H9 (cell line): ENCODE data around the gene MYO5C. TPM values are rescaled to one million over a fixed set of nuclear protein-coding genes. Genes with fewer than 3 reads are reported as not detected.
A peak's percentile ranks its signal among the peaks of the same experiment; 100 is the strongest.

Experiments used
- DNase-seq: peaks from one replicate; pipeline ENCODE4 v3.0.0-alpha.2; 2017
- H2AFZ ChIP-seq: one replicate; pipeline ENCODE4 v1.6.1; 2013; ENCODE audit warnings: mild to moderate bottlenecking, low read length, control low read depth, moderate library complexity
- H2AK5ac ChIP-seq: 2 replicates; pipeline ENCODE4 v1.6.1; 2013; ENCODE audit warnings: low read length, control low read depth, mixed read lengths; ENCODE audit not compliant: insufficient read length
- H2BK120ac ChIP-seq: one replicate; pipeline ENCODE4 v1.6.1; 2013; ENCODE audit warnings: low read depth, mild to moderate bottlenecking, low read length, control low read depth, inconsistent platforms; ENCODE audit not compliant: poor library complexity, severe bottlenecking
- H2BK12ac ChIP-seq: 2 replicates; pipeline ENCODE4 v1.6.1; 2013; ENCODE audit warnings: low read length, control low read depth, mixed read lengths, low read depth; ENCODE audit not compliant: insufficient read length
- H2BK15ac ChIP-seq: 2 replicates; pipeline ENCODE4 v1.6.1; 2013; ENCODE audit warnings: low read depth, low read length, control low read depth
- H2BK20ac ChIP-seq: one replicate; pipeline ENCODE4 v1.6.1; 2013; ENCODE audit warnings: low read depth, mild to moderate bottlenecking, low read length, control low read depth, inconsistent platforms; ENCODE audit not compliant: poor library complexity, severe bottlenecking
- H2BK5ac ChIP-seq: 2 replicates; pipeline ENCODE4 v1.6.1; 2013; ENCODE audit warnings: low read length, control low read depth, mixed read lengths; ENCODE audit not compliant: insufficient read length
- H3K14ac ChIP-seq: 2 replicates; pipeline ENCODE4 v1.6.1; 2013; ENCODE audit warnings: low read length, control low read depth; ENCODE audit not compliant: insufficient read depth
- H3K18ac ChIP-seq: 2 replicates; pipeline ENCODE4 v1.6.1; 2013; ENCODE audit warnings: low read depth, mild to moderate bottlenecking, mixed read lengths, low read length, control low read depth; ENCODE audit not compliant: insufficient read length
- H3K23ac ChIP-seq: 2 replicates; pipeline ENCODE4 v1.6.1; 2013; ENCODE audit warnings: low read length, control low read depth, mixed read lengths, low read depth; ENCODE audit not compliant: insufficient read length
- H3K23me2 ChIP-seq: 2 replicates; pipeline ENCODE4 v1.6.1; 2013; ENCODE audit warnings: low read depth, mild to moderate bottlenecking, mixed read lengths, low read length, control low read depth; ENCODE audit not compliant: insufficient read length, poor library complexity, severe bottlenecking
- H3K27ac ChIP-seq: 2 replicates; pipeline ENCODE4 v1.5.1; 2013; ENCODE audit warnings: low read length, control low read depth, mixed read lengths, low read depth; ENCODE audit not compliant: insufficient read length
- H3K27me3 ChIP-seq: 2 replicates; pipeline ENCODE4 v1.6.1; 2013; ENCODE audit warnings: low read length, control low read depth, inconsistent platforms; ENCODE audit not compliant: insufficient read depth
- H3K4ac ChIP-seq: 2 replicates; pipeline ENCODE4 v1.6.1; 2013; ENCODE audit warnings: low read depth, mild to moderate bottlenecking, control low read depth, inconsistent platforms, low read length, moderate library complexity
- H3K4me1 ChIP-seq: 2 replicates; pipeline ENCODE4 v1.6.1; 2013; ENCODE audit warnings: low read length, control low read depth, inconsistent platforms; ENCODE audit not compliant: insufficient read depth
- H3K4me2 ChIP-seq: 2 replicates; pipeline ENCODE4 v1.6.1; 2013; ENCODE audit warnings: low read length, control low read depth, mixed read lengths; ENCODE audit not compliant: insufficient read length, insufficient read depth
- H3K56ac ChIP-seq: 2 replicates; pipeline ENCODE4 v1.6.1; 2013; ENCODE audit warnings: low read depth, mild to moderate bottlenecking, mixed read lengths, low read length, control low read depth; ENCODE audit not compliant: insufficient read length
- H3K79me1 ChIP-seq: 2 replicates; pipeline ENCODE4 v1.6.1; 2013; ENCODE audit warnings: low read depth, mild to moderate bottlenecking, moderate library complexity, low read length, control low read depth, inconsistent platforms; ENCODE audit not compliant: insufficient read depth, poor library complexity, severe bottlenecking
- H3K79me2 ChIP-seq: 2 replicates; pipeline ENCODE4 v1.6.1; 2013; ENCODE audit warnings: low read length, control low read depth, inconsistent platforms; ENCODE audit not compliant: insufficient read depth
- H3K9ac ChIP-seq: 2 replicates; pipeline ENCODE4 v1.6.1; 2013; ENCODE audit warnings: low read length, control low read depth, mixed read lengths; ENCODE audit not compliant: insufficient read length; ENCODE audit errors: extremely low read depth
- H3K9me3 ChIP-seq: one replicate; pipeline ENCODE4 v1.6.1; 2013; ENCODE audit warnings: low read depth, low read length, inconsistent platforms; ENCODE audit not compliant: control insufficient read depth
- H3T11ph ChIP-seq: one replicate; pipeline ENCODE4 v1.6.1; 2013; ENCODE audit warnings: mild to moderate bottlenecking, low read length, control low read depth, inconsistent platforms
- H4K20me1 ChIP-seq: one replicate; pipeline ENCODE4 v1.6.1; 2013; ENCODE audit not compliant: control insufficient read depth, insufficient read length, insufficient read depth
- H4K5ac ChIP-seq: 2 replicates; pipeline ENCODE4 v1.6.1; 2013; ENCODE audit warnings: low read depth, mild to moderate bottlenecking, mixed read lengths, low read length, control low read depth; ENCODE audit not compliant: insufficient read length
- H4K8ac ChIP-seq: replicated peaks from 2 replicates; pipeline ENCODE4 v1.6.1; 2013; ENCODE audit warnings: low read length, control low read depth, mixed read lengths, low read depth; ENCODE audit not compliant: insufficient read length
- H4K91ac ChIP-seq: 2 replicates; pipeline ENCODE4 v1.6.1; 2013; ENCODE audit warnings: low read depth, mild to moderate bottlenecking, moderate library complexity, mixed read lengths, low read length, control low read depth; ENCODE audit not compliant: insufficient read length
- H3K27ac Mint-ChIP-seq, 3 experiments: 2 replicates in 2 of 3; 3 replicates in 1 of 3; pipeline ENCODE4 v1.8.0; 2020 to 2021; ENCODE audit warnings: mixed read lengths in 3 of 3, mild to moderate bottlenecking in 1 of 3, moderate library complexity in 1 of 3
- H3K27me3 Mint-ChIP-seq: 2 replicates; pipeline ENCODE4 v1.8.0; 2021; ENCODE audit warnings: low read depth, mild to moderate bottlenecking, moderate library complexity, mixed read lengths
- H3K36me3 Mint-ChIP-seq, 3 experiments: 2 replicates in 2 of 3; 3 replicates in 1 of 3; pipeline ENCODE4 v1.8.0; 2020 to 2021; ENCODE audit warnings: low read depth in 3 of 3, mixed read lengths in 3 of 3; ENCODE audit not compliant: insufficient read depth in 1 of 3
- H3K4me1 Mint-ChIP-seq, 2 experiments: 2 replicates each; pipeline ENCODE4 v1.8.0; 2020; ENCODE audit warnings: mixed read lengths in 2 of 2
- H3K4me3 Mint-ChIP-seq, 2 experiments: 2 replicates in 1 of 2; 3 replicates in 1 of 2; pipeline ENCODE4 v1.8.0; 2020 to 2021; ENCODE audit warnings: mild to moderate bottlenecking in 2 of 2, mixed read lengths in 2 of 2, moderate library complexity in 1 of 2
- H3K9me3 Mint-ChIP-seq, 2 experiments: 2 replicates in 1 of 2; 3 replicates in 1 of 2; pipeline ENCODE4 v1.8.0; 2020; ENCODE audit warnings: mild to moderate bottlenecking in 2 of 2, mixed read lengths in 2 of 2, moderate library complexity in 1 of 2
- CTCF ChIP-seq: fragments of 200-600 bp; sonication (generic); conservative IDR thresholded peaks from 3 replicates; pipeline ENCODE4 v1.8.0; 2021; ENCODE audit warnings: antibody characterized with exemption, mild to moderate bottlenecking
- WGBS: extraction: QIAGEN DNeasy Blood & Tissue Kit; methylation state at CpG from one replicate; pipeline ENCODE4 v1.1.7; 2013; ENCODE audit warnings: missing lambda C conversion rate, low lambda C conversion rate, mixed read lengths; ENCODE audit not compliant: insufficient read length; ENCODE audit errors: extremely low coverage; 5-methylcytosine and 5-hydroxymethylcytosine counted together
- total RNA-seq: library from RNA; stranded (reverse); gene quantifications from 2 replicates; pipeline ENCODE4 v1.2.1, GENCODE V29; 2021

MYO5C gene
- total RNA-seq, 1 experiment from 2014 or later: 22.2 TPM

- Histone ChIP-seq H4K20me1 (no peaks in the 10 kb centered on the region), H4K91ac (no peak overlapping the region), H3K9me3 (no peaks in the 10 kb centered on the region), H2AK5ac (no peak overlapping the region), H2AFZ (no peak overlapping the region), H3K4ac (no peak overlapping the region), H3K79me1 (no peaks in the 10 kb centered on the region), H3K23me2 (no peaks in the 10 kb centered on the region), H2BK120ac (no peak overlapping the region), H3K4me2 (no peak overlapping the region), H3K27me3 (no peaks in the 10 kb centered on the region), H3T11ph (no peak overlapping the region), H3K56ac (no peak overlapping the region), H3K14ac (no peak overlapping the region), H2BK12ac (no peak overlapping the region), H4K8ac (no peak overlapping the region), H3K4me1 (no peaks in the 10 kb centered on the region), H3K79me2 (no peaks in the 10 kb centered on the region), H2BK20ac (no peak overlapping the region), H3K23ac (no peak overlapping the region), H3K27ac (no peak overlapping the region), H3K9ac (no peak overlapping the region), H2BK15ac (no peak overlapping the region), H3K18ac (no peak overlapping the region), H4K5ac (no peak overlapping the region), H2BK5ac (no peak overlapping the region)
- H3K27me3 Mint-ChIP-seq: no peaks in the 10 kb centered on the region; the same call in 1 of the 2 replicates
- peak; percentile 81 for DNase-seq
- H3K4me3 Mint-ChIP-seq: no peak overlapping the region
- WGBS: no CpG with 5 or more reads among the region's 8 CpGs
- no peak for TF ChIP-seq CTCF
- H3K9me3 Mint-ChIP-seq: no peaks in the 10 kb centered on the region
- H3K36me3 Mint-ChIP-seq: peaks cover 4 to 34% (median 29%) of the 10 kb centered on the region in 3 experiments; a peak in 6 of 7 replicates
- H3K27ac Mint-ChIP-seq: no peak overlapping the region
- H3K4me1 Mint-ChIP-seq: no peaks in the 10 kb centered on the region
Measured at GRCh38 chr15:52228921-52229320, 66.7 kb downstream of the MYO5C start.
